Hepatic stellate cell (primary cell): ENCODE measurements around the gene EXOSC7.

ENCODE experiments used
- DNase-seq: peaks from one replicate; pipeline ENCODE4 v3.0.0; 2011; ENCODE audit warnings: low spot score

Gene EXOSC7

GRCh38 chr3:44993471-44994205 lies 17.6 kb downstream of the EXOSC7 start:
- peak; percentile 59 for DNase-seq

- DNase-seq = peak; percentile 54
Measured at GRCh38 chr3:44995142-44995770, 19.2 kb downstream of the EXOSC7 start.

- no peak for DNase-seq
Measured at GRCh38 chr3:44996556-44996969, 20.5 kb downstream of the EXOSC7 start.

- DNase-seq = no peak
Measured at GRCh38 chr3:44999782-45000181, 23.7 kb downstream of the EXOSC7 start.

- no peak for DNase-seq
Measured at GRCh38 chr3:45000823-45001222, 24.8 kb downstream of the EXOSC7 start.

- DNase-seq = no peak
Measured at GRCh38 chr3:45001738-45002137, 25.7 kb downstream of the EXOSC7 start.

GRCh38 chr3:45002139-45002660 lies 26.2 kb downstream of the EXOSC7 start:
- DNase-seq = no peak

GRCh38 chr3:45002720-45003119 lies 26.7 kb downstream of the EXOSC7 start:
- no peak for DNase-seq

- DNase-seq = no peak
Measured at GRCh38 chr3:45003406-45003805, 27.4 kb downstream of the EXOSC7 start.

- DNase-seq = no peak
Measured at GRCh38 chr3:45003859-45004258, 27.8 kb downstream of the EXOSC7 start.

- no peak for DNase-seq
Measured at GRCh38 chr3:45007091-45007490, 31.0 kb downstream of the EXOSC7 start.

GRCh38 chr3:45008117-45008516 lies 32.1 kb downstream of the EXOSC7 start:
- peak; percentile 44 for DNase-seq

- no peak for DNase-seq
Measured at GRCh38 chr3:45009868-45010267, 33.8 kb downstream of the EXOSC7 start.

GRCh38 chr3:45010811-45011333 lies 34.8 kb downstream of the EXOSC7 start:
- DNase-seq = peak; percentile 67

- peak; percentile 88 for DNase-seq
Measured at GRCh38 chr3:45011756-45012508, 35.9 kb downstream of the EXOSC7 start.

- no peak for DNase-seq
Measured at GRCh38 chr3:45012577-45012976, 36.5 kb downstream of the EXOSC7 start.

GRCh38 chr3:45016916-45017315 lies 40.9 kb downstream of the EXOSC7 start:
- no peak for DNase-seq

- DNase-seq = no peak
Measured at GRCh38 chr3:45017821-45018220, 41.8 kb downstream of the EXOSC7 start.

- no peak for DNase-seq
Measured at GRCh38 chr3:45020534-45020933, 44.5 kb downstream of the EXOSC7 start.

GRCh38 chr3:45021524-45022297 lies 45.7 kb downstream of the EXOSC7 start:
- no peak for DNase-seq

- no peak for DNase-seq
Measured at GRCh38 chr3:45023675-45024074, 47.6 kb downstream of the EXOSC7 start.
